NCI-H1092 treated with DMSO at 0.1 percent for 48 hours (cell line): ENCODE data around the gene OR6C2.
"Not testable (repeated sequence)": the region's sequence is repeated elsewhere in the genome, so short reads cannot be mapped to it uniquely, and the experiment has no call there.

Experiments used
- DNase-seq: peaks from one replicate; lab custom pipeline; 2025; lab: John Stamatoyannopoulos, UW

The OR6C2 gene

DNA sequence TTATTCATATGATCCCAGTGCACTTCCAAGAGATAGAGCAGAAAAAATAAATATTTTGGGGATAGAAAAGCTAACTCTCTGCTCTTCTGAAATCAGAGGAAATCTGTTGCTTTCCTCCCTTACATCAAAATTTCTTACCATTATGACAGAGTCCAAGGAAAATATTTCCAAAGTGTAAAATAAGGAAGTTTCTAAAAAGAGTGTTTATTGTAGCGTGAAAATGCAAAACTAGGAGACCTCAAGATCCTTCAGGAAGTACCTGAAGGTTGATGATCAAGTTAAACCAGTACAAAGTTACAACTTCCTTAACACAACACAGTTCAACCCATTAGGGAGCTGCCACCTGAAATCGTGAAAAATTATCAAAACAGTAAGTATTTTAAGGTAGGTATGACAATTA is at the start of gene OR6C2:
TSS of gene OR6C2 (plus strand) at position 301 of the 400 bp plus-strand sequence. CDS start 8,138 bp downstream, outside the sequence.
- DNase-seq = no peak

DNA sequence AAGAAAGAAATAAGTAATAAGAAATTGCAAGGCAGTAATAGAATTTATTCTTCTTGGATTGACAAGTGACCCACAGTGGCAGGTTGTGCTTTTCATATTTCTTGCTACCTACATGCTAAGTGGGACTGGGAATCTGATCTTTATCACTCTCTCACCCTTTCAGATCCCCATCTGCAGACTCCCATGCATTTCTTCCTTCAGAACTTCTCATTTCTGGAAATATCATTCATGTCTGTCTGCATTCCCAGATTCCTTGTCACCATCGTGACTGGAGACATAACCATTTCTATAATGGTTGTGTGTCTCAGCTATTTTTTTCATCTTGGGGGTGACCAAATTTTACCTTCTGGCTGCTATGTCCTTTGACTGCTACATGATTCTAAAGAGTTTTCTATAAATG is 47.5 kb upstream of the OR6C2 start:
- DNase-seq = no peak

DNA sequence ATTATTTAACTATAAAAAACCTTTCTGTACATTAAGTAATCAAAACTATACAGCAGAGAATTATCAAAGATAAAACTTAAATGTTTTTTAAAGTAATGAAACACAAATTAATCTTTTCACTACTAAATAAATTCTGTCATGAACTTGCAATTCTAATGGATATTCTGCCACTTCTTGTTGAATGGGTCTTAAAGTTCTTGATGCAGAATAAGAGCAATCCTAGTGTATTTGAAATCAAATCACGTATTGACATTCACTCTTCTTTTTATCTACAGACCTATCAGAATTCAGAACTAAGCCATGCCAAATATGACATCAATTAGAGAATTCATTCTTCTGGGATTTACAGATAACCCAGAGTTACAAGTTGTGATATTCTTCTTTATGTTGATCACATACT is 43.6 kb upstream of the OR6C2 start, which contains the start of gene OR6C65:
TSS of gene OR6C65 (plus strand) at position 301 of the 400 bp plus-strand sequence. CDS start at position 301, 0 bp downstream.
- no peak for DNase-seq

GRCh38 chr12:55407866-55408265 is 36.0 kb upstream of the OR6C2 start:
- DNase-seq = no peak

GRCh38 chr12:55409133-55409532 is 34.7 kb upstream of the OR6C2 start:
- DNase-seq = not testable (repeated sequence)

GRCh38 chr12:55412138-55412537 is 31.7 kb upstream of the OR6C2 start:
- DNase-seq = not testable (repeated sequence)

- DNase-seq = not testable (repeated sequence)
Measured at GRCh38 chr12:55413498-55414388, 30.1 kb upstream of the OR6C2 start.

GRCh38 chr12:55414396-55414823 is 29.5 kb upstream of the OR6C2 start:
- DNase-seq = not testable (repeated sequence)

DNA sequence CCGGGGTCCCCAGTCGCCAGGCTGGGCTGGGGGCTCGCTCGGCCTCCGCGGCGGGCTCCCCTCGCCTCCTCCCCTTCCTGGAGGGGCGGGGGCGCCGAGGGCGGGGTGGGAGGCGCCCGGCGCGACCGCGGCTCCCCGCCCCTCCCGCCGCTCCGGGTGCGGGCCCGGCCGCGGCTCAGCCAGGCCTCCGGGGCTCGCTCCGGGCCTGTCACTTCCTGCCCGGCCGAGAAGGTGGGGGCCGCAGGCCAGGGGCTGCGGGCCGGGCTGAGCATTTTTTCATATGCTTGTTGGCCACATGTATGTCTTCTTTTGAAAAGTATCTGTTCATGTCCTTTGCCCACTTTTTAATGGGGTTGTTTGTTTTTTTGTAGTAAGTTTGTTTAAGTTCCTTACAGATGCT is 29.0 kb upstream of the OR6C2 start:
- DNase-seq = not testable (repeated sequence)

- no peak for DNase-seq
Measured at GRCh38 chr12:55416961-55417360, 26.9 kb upstream of the OR6C2 start.

- DNase-seq = no peak
Measured at GRCh38 chr12:55420307-55420962, 23.4 kb upstream of the OR6C2 start.

DNA sequence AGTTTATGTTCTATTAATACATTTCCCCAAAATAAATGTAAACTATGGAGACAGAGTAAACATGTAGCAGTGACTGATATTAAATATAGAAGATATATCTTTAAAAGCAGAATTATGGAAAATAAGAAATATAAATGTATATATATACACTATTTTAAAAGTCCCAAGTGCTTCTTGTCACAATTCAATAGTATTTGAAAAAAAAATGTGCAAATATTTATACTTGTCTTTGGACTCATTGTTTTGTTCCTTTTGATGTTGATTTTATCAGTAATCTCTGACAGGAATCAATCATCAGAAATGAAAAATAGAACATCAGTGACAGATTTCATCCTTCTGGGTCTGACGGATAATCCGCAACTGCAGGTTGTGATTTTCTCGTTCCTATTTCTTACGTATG is 17.9 kb upstream of the OR6C2 start, which contains the start of gene OR6C76:
TSS of gene OR6C76 (plus strand) at position 301 of the 400 bp plus-strand sequence. CDS start at position 301, 0 bp downstream.
- no peak for DNase-seq

DNA sequence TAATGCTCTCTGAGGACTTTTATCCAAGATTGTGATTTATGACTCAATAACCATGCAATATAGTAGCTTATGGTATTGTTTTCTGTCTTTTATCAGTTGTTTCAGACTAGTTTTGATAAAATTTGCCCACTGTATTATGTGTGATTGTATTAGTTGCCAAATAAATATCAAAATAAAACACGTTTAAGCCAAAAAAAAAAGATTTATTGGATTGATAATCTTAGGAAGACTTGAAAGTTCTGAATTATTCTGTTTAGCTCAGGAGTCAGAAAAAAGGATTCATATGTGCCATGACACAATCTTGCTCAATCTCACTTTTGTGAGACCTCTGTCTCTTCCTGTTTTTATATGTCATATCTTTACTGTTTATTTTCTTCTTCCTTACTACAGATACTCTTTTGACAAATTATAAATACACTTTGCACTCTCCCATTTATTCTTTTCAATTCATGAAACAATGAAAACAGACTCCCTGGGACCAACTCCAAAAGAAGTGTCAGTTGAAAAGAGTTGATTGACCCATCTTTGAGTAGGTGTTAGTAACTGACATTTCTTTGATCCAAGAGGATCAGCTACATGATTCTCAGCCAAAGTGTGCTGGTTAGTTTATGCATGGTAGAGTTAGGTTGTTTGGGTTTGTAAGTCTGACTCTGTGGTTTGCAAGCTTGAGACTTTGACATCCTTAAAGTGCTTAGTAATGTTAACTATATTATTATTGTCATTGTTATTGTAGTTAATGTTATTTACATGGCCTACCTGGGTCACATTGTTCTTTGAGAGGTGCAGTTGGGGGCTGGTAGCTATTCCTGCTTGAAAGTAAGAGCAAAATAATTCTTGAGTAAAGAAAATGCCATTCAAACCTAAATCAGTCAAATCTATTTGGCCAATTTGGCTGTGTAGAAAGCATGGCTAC is 15.3 kb upstream of the OR6C2 start:
- no peak for DNase-seq

DNA sequence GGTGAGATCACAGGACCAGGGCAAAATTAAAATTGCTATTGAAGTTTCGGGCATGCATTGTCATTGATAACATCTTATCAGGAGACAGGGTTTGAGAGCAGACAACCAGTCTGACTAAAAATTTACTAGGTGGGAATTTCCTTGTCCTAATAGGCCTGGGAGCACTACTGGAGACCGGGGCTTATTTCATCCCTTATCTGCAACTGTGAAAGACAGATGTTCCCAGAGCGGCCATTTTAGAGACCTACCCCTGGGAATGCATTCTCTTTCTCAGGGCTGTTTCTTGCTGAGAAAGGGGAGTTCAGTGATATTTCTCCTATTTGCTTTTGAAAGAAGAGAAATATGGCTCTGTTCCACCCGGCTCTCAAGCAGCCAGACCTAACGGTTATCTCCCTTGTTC is 2.6 kb upstream of the OR6C2 start:
- not testable (repeated sequence) for DNase-seq

GRCh38 chr12:55445357-55445756 is 1.5 kb downstream of the OR6C2 start:
- no peak for DNase-seq

- no peak for DNase-seq
Measured at GRCh38 chr12:55446326-55446725, 2.5 kb downstream of the OR6C2 start.

DNA sequence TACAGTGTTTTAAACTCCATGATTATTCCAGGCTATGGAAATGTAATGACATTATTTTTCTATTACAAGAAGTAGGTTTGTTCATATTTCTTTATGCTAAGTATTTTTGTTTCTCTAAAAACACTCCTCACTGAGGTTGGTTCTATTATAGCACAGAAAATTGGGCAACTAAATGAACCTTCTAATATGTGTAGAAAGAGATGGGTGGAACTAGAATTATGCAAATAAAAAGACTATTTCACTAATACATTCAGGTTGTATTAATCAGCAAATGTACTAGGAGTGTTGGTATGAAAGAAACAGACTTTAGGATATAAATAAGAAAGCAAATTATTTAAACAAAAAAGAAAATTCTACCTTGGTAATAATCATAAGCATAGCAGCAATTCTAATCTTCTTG is 4.9 kb downstream of the OR6C2 start:
- DNase-seq = no peak

- DNase-seq = not testable (repeated sequence)
Measured at GRCh38 chr12:55464926-55465325, 21.1 kb downstream of the OR6C2 start.

GRCh38 chr12:55467836-55468235 is 24.0 kb downstream of the OR6C2 start:
- no peak for DNase-seq

- no peak for DNase-seq
Measured at GRCh38 chr12:55469291-55469690, 25.4 kb downstream of the OR6C2 start.

DNA sequence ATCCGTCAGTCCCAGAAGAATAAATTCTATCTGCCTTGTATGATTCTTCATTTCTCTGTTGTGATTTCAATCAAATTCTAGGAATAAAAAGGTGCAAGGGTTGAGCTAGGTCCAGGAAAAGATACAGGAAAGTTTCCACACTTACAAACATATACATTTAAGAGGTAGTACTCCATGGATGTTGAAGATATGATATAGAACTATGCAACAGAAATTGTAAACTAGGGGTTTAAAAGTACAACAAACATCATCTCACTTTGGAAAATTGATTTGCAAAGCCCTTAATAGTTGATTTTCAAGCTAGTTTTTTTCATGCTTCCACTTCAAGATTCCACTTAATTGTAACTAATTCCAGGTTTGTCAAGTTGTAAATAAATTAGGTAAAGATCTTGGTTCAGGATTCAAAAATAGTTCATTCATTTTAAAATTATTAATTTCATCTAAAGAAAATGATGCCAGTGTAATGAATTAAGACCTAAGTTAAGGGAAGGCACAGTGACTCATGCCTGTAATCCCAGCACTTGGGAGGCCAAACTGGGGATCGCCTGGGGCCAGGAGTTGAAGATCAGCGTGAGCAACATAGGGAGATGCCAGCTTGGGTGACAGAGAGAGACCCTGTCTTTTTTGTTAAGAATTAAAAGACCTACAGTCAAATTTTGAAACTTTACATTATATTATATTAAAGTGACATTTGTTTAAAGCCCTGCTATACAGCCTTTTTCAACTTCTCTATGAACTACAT is 26.4 kb downstream of the OR6C2 start, which contains the start of gene OR6C70:
TSS of gene OR6C70 (minus strand) at position 51 of the 742 bp plus-strand sequence. CDS start at position 51, 0 bp downstream.
- no peak for DNase-seq
